Epidermal melanocyte (primary cell): Measurements from ENCODE around the gene TMEM25.

Source experiments
- DNase-seq: peaks from one replicate; pipeline ENCODE4 v3.0.0; 2011; ENCODE audit warnings: low spot score; ENCODE audit not compliant: insufficient read length

Gene TMEM25

DNA sequence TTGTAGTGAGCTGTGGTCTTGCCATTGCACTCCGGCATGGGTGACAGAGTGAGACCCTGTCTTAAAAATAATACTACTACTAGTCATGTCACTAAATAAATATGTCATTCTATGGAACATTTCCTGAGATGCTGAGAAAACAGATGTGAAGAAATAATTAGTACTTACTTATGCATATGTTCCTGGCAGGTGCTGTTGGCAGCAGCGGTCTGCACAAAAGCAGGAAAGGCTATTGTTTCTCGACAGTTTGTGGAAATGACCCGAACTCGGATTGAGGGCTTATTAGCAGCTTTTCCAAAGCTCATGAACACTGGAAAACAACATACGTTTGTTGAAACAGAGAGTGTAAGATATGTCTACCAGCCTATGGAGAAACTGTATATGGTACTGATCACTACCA lies 50.1 kb downstream of the TMEM25 start:
- no peak for DNase-seq
